ENCODE data around the gene PRUNE2.

Gene PRUNE2

DNA sequence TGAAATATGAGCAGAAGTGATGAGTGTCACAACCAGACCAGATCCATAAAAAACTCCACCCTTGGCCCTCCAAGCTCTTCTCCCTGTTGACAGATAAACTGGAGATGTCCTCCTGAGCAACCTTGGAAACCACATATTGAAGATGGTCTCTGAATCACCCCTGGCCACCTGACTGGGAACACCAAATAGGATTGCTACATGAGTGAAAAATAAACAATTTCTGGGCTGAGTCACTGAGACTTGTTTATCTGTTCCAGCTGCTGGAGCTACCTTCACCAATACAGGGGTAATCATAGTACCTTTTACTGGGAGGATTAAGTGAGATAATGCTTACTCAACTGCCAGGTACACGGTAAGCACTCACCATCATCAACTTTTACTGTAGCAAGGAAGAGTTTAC lies 88.4 kb downstream of the PRUNE2 start:
- Histone ChIP-seq H3K4me3 (no peak overlapping the region), H3K9me3 (no peaks in the 10 kb centered on the region), H3K27ac (peak overlapping the region; percentile 66 to 79), H3K27me3 (no peaks in the 10 kb centered on the region), H3K36me3 (peaks cover 2 to 11% (median 8%) of the 10 kb centered on the region in 3 donors), H3K4me1 (peaks cover 0 to 41% (median 19%) of the 10 kb centered on the region in 4 donors)
- TF ChIP-seq, protein P1, sequence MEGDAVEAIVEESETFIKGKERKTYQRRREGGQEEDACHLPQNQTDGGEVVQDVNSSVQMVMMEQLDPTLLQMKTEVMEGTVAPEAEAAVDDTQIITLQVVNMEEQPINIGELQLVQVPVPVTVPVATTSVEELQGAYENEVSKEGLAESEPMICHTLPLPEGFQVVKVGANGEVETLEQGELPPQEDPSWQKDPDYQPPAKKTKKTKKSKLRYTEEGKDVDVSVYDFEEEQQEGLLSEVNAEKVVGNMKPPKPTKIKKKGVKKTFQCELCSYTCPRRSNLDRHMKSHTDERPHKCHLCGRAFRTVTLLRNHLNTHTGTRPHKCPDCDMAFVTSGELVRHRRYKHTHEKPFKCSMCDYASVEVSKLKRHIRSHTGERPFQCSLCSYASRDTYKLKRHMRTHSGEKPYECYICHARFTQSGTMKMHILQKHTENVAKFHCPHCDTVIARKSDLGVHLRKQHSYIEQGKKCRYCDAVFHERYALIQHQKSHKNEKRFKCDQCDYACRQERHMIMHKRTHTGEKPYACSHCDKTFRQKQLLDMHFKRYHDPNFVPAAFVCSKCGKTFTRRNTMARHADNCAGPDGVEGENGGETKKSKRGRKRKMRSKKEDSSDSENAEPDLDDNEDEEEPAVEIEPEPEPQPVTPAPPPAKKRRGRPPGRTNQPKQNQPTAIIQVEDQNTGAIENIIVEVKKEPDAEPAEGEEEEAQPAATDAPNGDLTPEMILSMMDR (IDR thresholded peaks at IDR 0.05), result no peak
- no peak for DNase-seq
- intact Hi-C loops (cut with DNase I; ENCODE audit: low total_unique reads), result loop anchor here (5.0 kb wide), 1 partner anchor 90 kb away; the partner anchor contains the start of gene PRUNE2

DNA sequence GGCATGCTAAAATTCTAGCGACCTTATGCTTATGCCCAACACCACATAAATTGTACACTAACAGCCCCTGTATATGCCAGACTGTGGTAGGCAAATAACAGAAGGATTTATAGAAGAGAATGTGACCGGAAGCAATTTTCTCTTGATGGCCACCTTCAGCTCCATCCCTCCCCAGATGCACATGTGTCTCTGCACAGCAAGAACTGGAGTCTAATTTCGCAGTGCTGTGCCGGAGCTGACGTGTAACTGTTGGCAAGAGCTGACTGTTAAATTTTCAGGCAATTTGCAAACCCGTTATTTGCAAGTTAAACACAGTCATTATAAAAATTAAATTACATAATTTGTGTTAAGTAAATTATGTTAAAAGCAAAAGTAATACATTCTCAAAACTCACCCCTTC lies 93.3 kb downstream of the PRUNE2 start:
- Histone ChIP-seq H3K36me3 (peaks cover 0 to 5% (median 0%) of the 10 kb centered on the region in 3 donors), H3K4me1 (peaks cover 0 to 34% (median 6%) of the 10 kb centered on the region in 4 donors), H3K9me3 (no peaks in the 10 kb centered on the region), H3K27ac (no peak overlapping the region), H3K4me3 (no peak overlapping the region), H3K27me3 (no peaks in the 10 kb centered on the region)
- TF ChIP-seq, protein P1 (IDR thresholded peaks at IDR 0.05), result no peak
- DNase-seq, result no peak
- intact Hi-C loops (cut with DNase I; ENCODE audit: low total_unique reads), result no loop called here

DNA sequence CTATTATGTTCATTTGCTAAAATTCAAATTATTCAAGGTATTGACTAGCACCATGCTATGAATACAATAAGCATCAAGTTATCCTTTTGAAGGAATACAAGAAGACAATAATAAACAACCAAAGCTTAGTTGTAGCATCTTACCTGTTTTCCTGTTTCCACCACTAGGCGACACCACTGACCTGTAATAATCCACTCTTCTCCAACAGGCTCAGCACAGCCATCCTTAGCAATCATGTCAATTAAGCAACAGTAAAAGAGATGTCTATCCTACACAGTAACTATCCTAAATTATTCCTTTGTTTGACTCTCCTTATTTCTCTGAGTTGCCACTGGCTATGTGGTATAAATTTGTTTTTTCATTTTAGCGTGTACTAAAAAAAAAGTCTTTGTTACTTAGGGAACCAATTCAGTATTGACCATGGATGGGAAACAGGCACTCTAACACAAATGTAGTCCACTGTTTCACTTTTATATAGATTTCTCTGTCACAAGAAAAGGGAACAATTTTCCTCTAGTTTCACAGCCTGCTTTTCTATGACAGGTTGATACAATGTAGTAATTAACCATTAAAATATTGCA lies 95.4 kb downstream of the PRUNE2 start:
- peaks cover 0 to 17% (median 0%) of the 10 kb centered on the region in 4 donors for H3K4me1 ChIP-seq
- H3K27ac ChIP-seq, result no peak overlapping the region
- no peaks in the 10 kb centered on the region for H3K27me3 ChIP-seq
- DNase-seq, result peak in 1 of 2 donors; percentile 38
- TF ChIP-seq, protein P1 (IDR thresholded peaks at IDR 0.05), result peak; percentile 68 to 90
- H3K9me3 ChIP-seq, result no peaks in the 10 kb centered on the region
- H3K4me3 ChIP-seq, result no peak overlapping the region
- H3K36me3 ChIP-seq, result peaks cover 0 to 5% (median 0%) of the 10 kb centered on the region in 3 donors
- intact Hi-C loops (cut with DNase I; ENCODE audit: low total_unique reads), result no loop called here

GRCh38 chr9:76808636-76809035 lies 97.3 kb downstream of the PRUNE2 start:
- DNase-seq, result no peak
- Histone ChIP-seq H3K9me3 (no peaks in the 10 kb centered on the region), H3K4me3 (no peak overlapping the region), H3K27ac (no peak overlapping the region), H3K27me3 (no peaks in the 10 kb centered on the region), H3K4me1 (peaks cover 0 to 13% (median 0%) of the 10 kb centered on the region in 4 donors), H3K36me3 (peaks cover 0 to 13% (median 11%) of the 10 kb centered on the region in 3 donors)
- TF ChIP-seq, protein P1 (IDR thresholded peaks at IDR 0.05), result no peak
- intact Hi-C loops (cut with DNase I; ENCODE audit: low total_unique reads), result loop anchor here (5.0 kb wide), 1 partner anchor 179 kb away; no protein-coding TSS in a partner anchor

DNA sequence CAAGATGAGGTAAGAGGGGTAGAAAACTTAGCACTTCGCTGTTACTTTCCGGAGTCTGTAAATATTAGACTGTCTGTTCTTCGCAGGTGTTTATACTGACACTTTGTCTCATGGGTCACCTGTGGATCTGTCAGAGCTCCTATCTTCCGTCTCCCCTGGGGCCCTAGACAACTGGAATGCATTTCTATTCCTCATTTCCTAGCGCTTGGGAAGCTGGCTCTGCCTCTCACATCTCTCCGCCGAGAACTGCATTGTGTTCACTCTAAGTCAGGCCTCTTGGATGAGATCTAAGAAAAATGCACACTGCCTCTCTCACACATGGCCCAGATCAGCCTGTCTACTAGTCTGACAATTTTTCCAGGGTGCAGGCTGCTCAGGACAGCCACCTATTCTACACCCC lies 102.2 kb downstream of the PRUNE2 start:
- no peaks in the 10 kb centered on the region for H3K4me1 ChIP-seq
- TF ChIP-seq, protein P1 (IDR thresholded peaks at IDR 0.05), result no peak
- H3K36me3 ChIP-seq, result peaks cover 0 to 13% (median 11%) of the 10 kb centered on the region in 3 donors
- no peaks in the 10 kb centered on the region for H3K9me3 ChIP-seq
- H3K4me3 ChIP-seq, result no peak overlapping the region
- H3K27ac ChIP-seq, result no peak overlapping the region
- H3K27me3 ChIP-seq, result no peaks in the 10 kb centered on the region
- DNase-seq, result no peak
- intact Hi-C loops (cut with DNase I; ENCODE audit: low total_unique reads), result no loop called here
